Activated T-cell treated with anti-CD3 and anti-CD28 coated beads for 4 hours (primary cell): ENCODE data around the gene TUBGCP4.

Source experiments
- DNase-seq: peaks from one replicate; pipeline ENCODE4 v3.0.0-alpha.2; 2020

TUBGCP4 gene

DNA sequence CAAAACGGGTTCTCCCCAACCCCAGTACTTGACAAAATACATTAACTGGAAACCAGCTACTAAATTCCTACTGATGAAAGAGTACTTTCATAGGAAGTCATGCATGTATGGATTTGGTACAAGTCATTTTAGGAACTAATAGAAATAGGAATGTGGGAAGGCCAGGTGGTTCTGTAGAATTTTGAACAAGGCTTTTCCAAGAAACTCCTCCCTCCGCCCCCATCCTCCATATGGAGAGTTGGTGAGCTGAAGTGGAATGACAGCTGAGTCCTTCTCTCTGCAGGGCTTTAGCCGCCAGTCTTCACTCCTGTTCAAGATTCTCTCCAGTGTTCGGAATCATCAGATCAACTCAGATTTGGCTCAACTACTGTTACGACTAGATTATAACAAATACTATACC lies 33.2 kb downstream of the TUBGCP4 start:
- no peak for DNase-seq

DNA sequence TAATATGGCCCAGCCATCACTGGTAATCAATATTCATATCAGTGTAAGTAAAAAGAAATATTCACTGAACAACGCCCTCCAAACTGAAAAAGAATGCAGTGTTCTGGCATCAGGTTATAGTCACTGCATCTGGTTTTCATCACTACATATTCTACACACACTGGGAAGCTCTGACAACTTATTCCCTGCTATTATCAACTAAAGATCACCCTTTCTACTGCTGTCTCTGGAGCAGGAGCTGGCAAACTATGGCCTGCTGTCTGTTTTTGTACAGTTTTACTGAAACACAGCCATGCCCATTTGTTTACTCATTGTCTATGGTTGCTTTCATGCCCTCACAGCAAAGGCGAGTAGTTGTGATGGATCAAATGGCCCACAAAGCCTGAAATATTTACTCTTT lies 35.3 kb downstream of the TUBGCP4 start:
- no peak for DNase-seq

DNA sequence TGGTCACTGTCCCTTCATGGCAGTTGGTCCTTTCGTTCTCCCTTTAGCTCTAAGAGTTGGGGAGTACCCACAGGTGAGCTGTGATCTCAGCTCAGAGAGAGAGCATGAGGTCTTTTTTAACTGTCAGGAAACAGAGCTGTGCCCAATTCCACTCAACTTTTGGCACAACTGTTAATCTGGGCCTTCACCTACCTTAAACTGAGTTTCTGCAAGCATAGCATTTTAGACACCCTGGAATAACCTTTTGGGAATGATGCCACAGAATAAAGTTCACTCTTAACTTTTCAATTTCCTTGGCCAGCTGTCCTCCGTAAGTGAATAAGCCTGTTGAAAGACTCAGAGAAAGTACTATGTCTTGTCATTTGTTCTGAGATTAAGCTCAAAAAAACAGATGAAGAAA lies 35.9 kb downstream of the TUBGCP4 start:
- no peak for DNase-seq

DNA sequence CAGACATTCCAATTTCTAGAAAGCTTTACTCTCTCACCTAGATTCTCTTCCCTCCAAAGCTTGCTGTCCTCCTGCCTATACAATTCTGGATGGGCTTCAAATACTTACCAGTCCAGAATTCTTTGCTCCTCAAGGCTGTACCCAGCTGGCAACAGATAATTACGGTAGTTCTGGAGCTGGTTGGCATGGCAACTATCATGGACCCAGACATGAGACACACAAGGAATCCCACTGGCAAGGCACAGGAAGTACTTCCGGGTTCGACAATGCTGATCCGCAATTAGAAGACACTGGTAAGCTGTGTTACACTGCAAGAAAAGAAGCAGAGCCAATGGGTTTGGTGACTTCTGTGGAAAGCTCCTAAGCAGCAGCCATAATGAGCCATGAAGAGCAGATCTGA lies 37.9 kb downstream of the TUBGCP4 start:
- no peak for DNase-seq

DNA sequence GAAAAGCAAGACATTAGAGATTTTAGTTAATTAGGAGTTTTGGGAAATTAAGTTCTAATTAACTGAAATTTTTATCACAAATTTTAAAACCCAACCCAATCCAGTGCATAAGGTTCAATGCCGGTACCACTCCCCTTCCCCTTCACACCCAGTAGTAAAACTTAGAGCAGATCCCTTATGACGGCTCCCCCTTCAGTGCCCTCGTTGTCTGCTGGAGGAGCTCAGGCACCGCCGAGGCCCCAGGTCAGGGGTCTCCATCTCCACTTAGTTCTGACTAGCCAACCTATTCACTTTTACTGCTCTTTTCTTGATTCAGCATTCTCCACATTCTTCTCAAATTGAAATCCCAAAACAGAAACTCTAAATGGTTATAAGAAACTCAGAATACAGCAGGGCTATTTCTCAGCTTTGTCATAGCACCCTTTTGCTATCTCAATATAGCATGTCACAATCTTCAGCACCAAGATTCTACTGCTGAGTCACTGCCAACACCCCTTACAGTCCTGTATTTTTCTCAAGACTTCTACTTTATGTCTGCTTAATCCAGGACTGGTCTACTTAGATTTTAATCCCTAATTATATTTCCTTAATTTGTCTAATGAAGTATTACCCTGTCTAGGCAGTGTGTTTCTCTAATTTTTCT lies 39.8 kb downstream of the TUBGCP4 start:
- no peak for DNase-seq

DNA sequence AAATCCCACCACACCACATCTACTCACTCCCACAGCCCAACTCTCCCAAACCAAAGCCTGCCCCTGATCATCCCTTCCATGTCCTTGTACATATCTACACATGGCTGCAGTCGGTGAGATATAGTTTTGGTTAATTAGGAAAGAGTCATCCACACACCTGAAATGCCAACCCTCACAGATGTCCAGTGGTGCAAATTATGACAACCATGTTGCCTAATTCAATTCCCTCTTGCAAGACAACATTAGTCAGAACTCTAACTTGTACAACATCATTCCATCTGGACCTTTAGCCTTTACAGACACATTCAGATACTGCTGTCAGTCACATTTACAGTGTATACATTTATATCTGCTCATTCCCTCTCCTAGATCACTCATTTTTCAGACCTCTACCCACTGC lies 41.2 kb downstream of the TUBGCP4 start:
- DNase-seq: no peak

DNA sequence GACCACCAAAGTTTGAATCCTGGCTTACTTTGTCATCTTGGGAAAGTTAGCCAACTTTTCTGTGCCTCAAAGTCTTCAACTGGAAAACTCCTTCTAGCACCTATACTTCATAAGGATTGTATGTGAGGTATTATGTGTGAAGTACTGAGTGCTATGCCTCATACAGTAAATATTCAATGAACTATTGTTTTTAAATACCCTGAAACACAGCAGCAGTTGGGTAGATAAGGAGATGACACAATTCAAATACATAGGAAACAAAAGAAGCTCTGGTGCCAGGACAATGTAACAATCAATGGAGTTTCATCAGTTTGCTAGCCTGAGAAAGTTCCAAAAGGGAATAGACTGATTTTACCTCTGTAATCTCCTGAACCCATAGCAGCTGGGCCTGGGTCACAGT lies 43.3 kb downstream of the TUBGCP4 start:
- no peak for DNase-seq

DNA sequence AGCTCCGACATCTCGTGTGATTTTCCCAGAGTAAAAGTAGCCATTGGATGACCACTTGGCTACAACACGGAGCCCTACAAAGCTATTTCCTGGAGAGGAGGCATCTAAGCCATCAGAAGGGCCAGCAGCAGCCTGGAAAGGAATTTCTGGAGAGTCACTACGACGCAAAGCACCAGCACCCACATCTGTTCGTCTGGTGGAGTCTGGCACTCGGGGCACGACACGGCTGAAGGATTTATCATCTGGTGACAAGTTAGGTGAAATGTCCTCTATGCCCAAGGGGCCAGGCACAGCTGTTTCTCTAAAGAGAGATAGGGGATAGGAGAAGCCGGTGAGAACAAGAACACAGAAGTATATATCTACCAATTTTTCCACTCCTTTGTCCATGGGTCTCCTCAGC lies 49.5 kb downstream of the TUBGCP4 start:
- DNase-seq: no peak

DNA sequence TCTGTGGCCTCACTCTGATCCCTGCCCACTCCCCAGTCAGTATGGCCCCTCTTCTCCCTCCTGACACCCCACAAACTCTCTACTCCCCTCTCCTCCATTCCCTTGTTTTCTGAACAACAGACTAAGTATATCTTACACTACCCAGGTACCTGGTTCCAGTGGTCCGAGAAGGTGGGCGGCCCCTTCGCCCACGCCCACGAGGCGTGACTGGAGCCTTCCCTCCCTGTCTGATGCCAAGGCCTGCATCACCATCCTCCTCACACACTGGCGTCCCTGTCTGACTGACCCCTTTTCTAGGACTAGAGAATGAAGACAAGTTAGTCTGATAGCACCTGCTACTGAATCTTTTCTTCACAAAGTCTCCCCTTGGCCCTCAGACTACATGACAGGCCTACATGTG lies 50.0 kb downstream of the TUBGCP4 start:
- no peak for DNase-seq

DNA sequence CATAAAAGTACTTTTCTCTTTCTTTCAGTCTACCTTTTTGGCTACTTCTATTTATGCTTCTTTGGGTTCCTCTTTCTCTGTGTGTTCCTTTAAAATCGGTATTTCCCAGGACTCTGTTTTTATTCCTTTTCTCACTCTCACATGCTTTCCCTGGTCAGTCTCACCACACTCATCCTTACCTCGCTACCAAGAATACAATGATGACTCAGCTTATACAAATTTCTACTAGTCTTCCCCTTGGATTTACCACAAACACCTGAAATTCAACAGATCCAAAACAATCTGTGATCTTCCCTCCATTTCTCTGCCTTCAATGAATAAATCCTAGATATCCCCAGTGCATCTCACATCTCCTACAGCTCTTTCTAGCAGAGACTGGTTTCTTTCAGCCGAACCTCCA lies 52.9 kb downstream of the TUBGCP4 start:
- DNase-seq: no peak

DNA sequence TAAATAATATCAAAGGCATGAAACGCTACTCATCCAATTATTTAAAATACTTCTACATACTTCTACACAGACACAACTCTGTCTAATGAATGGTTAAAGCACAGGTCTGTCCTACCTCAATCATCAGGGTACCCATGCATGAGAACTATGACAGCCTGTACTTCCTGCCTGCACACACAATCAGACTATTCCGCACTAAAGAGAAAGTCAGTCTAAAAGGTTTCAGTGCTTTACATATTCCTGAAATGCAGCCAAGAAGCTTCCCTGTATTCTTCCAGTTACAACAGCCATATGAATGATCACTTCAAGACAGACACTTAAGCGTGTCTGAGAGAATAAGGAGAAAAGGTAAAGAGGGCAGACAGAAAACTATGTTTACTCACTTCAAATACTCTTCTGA lies 58.8 kb downstream of the TUBGCP4 start:
- no peak for DNase-seq

DNA sequence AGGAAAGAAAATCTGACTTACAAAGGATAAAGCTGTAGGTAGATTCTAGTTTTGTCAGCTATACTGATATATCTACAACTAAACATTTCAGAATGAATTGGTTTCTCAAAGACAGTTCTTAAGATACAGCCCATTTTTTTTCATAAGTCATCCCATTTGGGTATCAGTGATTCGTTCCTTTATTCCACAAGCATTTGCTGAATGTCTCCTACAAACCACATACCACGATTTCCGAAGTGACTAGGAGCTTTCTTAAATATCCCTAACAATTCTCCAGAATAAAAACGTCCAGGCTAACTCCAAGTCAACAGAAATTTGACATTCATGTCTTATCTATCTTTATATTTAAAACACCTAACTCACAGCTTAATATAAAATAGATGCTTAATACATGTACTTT lies 62.3 kb downstream of the TUBGCP4 start:
- no peak for DNase-seq

DNA sequence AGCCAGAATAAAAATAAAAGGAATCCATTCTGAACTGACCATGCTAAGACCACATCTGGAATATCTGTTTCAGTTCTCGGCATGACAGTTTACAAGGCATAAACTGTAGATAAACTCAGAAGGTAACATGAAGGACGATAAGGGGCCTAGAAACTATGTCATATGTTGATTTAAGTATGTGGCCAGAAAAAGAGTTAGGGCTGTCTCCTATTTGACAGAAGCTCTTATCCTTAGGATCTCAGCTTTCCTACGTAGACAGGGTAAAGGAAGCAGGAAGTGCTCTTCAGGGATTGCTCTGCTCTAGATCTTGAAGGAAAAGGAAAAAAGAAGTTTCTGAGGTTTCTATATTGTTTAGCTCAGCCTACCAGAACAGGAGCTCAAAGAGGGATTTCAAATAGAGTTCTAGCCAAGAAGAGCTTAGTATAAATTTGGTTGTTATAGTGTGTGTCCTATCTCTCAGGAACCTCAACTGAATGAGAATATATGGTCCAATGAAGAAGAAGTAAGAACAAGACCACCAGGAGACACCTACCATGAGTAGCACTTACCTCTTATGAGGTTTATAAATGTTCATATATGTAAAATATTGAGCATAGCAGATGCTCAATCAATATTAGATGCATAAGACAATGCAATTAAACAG lies 62.9 kb downstream of the TUBGCP4 start:
- DNase-seq: no peak

DNA sequence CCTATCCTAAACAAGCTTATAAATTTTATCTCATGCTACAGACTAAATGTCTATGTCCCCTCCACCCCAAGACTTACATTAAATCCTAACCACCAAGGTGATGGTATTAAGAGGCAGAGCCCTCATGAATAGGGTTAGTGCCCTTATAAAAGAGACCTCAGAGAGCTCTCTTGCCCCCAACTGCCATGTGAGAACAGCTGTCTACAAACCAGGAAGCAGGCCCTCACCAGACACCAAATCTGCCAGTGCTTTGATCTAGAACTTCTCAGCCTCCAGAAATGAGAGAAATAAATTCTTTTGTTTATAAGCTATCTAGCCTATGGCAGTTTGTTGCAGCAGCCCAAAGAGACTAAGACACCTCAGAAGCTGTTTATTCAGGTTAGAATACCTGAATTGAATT lies 63.5 kb downstream of the TUBGCP4 start:
- DNase-seq: no peak

DNA sequence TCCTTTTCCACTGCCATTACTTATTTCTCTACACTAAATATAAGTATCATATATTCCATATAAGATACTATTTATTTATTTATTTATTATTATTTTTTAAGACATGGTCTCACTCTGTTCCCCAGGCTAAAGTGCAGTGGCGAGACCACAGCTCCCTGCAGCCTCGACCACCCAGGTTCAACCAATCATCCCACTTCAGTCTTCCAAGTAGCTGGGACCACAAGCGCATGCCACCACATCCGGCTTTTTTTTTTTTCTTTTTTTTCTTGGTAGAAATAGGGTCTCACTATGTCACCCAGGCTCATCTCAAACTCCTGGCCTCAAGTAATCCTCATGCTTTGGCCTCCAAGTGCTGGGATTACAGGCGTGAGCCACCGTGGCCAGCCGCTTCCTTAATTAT lies 65.5 kb downstream of the TUBGCP4 start:
- no peak for DNase-seq

DNA sequence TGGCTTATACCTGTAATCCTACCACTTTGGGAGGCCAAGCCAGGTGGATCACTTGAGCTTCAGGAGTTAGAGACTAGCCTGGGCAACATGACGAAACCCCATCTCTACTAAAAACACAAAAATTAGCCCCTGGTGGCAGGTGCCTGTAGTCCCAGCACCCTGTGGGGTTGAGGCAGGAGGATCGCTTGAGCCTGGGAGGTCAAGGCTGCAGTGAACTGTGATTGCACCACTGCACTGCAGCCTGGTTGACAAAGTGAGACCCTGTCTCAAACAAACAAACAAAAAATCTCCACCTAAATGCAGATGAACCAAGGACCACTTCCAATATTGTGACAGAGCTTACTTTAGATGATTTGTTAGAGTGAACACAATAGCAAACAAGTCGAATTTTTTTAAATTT lies 68.4 kb downstream of the TUBGCP4 start:
- DNase-seq: no peak

DNA sequence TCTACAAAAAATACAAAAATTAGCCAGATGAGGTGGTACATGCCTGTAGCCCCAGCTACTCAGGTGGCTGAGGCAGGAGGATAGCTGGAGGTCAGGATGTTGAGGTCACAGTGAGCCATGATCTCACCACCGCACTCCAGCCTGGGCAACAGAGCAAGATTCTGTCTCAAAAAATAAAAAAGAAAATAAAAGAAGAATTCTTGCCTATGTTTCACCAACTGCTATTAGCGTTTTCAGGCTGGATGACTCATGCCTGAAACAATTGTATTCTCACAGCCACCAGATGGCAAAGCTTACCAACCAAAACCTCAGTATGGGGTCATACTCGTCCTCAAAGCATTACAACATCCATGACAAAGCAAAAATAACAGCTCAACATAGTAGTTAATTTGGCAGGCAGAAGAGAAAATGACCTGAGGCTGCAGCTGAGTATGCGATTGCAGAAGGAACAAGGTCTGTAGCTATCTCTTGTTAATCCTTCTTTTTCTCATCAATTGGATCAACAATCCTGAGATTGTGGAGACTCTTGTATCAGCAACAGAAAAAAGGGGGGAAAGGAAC lies 69.9 kb downstream of the TUBGCP4 start:
- DNase-seq: peak; percentile 2

DNA sequence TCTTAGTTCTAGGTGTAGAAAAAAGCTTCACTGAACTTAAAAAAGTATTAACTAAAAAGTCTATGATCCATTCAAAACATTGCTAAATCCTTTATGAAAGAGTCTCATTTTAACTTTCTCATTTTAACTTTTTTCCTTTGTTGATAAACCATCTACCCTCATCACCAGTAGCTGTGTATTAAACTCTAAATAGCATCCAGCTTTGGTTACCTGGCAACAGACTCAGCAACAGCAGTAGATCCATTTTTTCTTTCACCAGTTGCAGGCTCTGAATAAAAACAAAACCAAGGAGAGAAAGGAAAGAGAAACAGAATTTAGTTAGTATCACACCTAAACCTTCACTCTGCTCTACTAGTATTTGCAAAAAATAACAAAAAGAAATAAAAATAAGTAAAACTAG lies 70.4 kb downstream of the TUBGCP4 start:
- DNase-seq: no peak

DNA sequence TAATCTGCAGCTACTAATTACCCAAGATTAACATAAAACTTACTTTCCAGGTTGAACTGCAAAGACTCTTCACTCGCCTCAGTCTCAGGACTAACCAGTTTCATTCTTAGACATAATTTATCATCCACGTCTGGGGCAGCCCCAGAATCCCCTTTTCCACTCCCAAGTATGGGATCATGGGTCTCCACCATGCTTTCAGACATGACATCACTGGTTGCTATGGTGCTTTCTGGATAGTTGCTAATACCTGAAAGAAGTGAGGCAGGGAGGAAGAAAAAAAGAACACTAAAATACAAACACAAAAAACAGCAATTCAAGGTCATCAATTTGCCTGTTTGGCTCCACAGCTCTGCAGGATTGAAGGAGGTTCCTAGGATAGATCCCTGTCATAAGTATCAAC lies 75.4 kb downstream of the TUBGCP4 start:
- DNase-seq: no peak

DNA sequence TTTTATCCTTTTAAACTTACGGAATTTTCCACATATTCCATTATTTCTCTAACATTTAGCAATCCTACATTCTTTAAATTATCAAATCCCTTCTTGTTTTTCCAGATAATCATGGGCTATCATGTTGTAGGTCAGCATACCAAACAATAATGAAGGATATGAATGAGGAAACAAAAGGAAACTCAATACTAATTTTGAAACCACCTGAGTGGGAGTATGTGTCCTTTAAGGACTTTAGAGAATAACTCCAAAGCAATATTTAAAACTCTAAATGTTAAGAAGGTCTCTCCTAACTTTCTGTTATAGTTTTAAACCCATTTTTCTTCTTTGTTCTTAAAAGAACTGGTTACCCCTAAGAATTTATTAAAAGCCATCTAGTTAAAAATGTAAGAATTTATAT lies 79.1 kb downstream of the TUBGCP4 start:
- no peak for DNase-seq
